ENCODE measurements around the gene PSENEN. TPM values are rescaled to one million over a fixed set of nuclear protein-coding genes. Genes with fewer than 3 reads are reported as not detected.

The PSENEN gene
- polyA plus RNA-seq, 1 donor (not counting 4 experiments of a cell fraction or from before 2014, with no cell fraction given) = 36.2 TPM

GRCh38 chr19:35708391-35708790, 37.1 kb upstream of the PSENEN start:
- no peak for DNase-seq (ENCODE audit: low read depth, low spot score)
- Histone ChIP-seq H3K27me3 (ENCODE audit: control insufficient read depth, extremely low read depth, insufficient read depth, low read length) (no peaks in the 10 kb centered on the region), H4K20me1 (ENCODE audit: control insufficient read depth, extremely low read depth, insufficient read depth, low read length) (no peaks in the 10 kb centered on the region), H3K9me1 (ENCODE audit: control insufficient read depth, extremely low read depth, insufficient read depth, low read length) (no peaks in the 10 kb centered on the region), H3K4me3 (ENCODE audit: control insufficient read depth in 2 of 3, extremely low read depth in 1 of 3, insufficient read depth in 2 of 3, low read depth in 1 of 3, low read length in 3 of 3) (no peak overlapping the region), H3K9me3 (ENCODE audit: control insufficient read depth, low read depth, low read length) (no peaks in the 10 kb centered on the region), H3K36me3 (ENCODE audit: control insufficient read depth in 2 of 2, extremely low read depth in 1 of 2, insufficient read depth in 2 of 2, low read length in 2 of 2) (no peaks in the 10 kb centered on the region), H2AFZ (ENCODE audit: control insufficient read depth, low read length) (no peak overlapping the region), H3K27ac (ENCODE audit: control insufficient read depth, insufficient read depth, low read length) (no peak overlapping the region), H3K9ac (ENCODE audit: control insufficient read depth, extremely low read depth, insufficient read depth, low read length) (no peak overlapping the region), H3K4me2 (ENCODE audit: control insufficient read depth, extremely low read depth, insufficient read depth, low read depth, low read length) (no peak overlapping the region), H3K79me2 (ENCODE audit: control insufficient read depth, insufficient read depth, low read length) (no peaks in the 10 kb centered on the region), H3K4me1 (ENCODE audit: control insufficient read depth, extremely low read depth, insufficient read depth, low read length) (peaks cover 6% of the 10 kb centered on the region)
- dilution Hi-C loops (cut with MboI; ENCODE audit: extremely low pct_ligation_motif_present, low sequenced_read_pairs) = no loop called here
- TF ChIP-seq, protein P1, sequence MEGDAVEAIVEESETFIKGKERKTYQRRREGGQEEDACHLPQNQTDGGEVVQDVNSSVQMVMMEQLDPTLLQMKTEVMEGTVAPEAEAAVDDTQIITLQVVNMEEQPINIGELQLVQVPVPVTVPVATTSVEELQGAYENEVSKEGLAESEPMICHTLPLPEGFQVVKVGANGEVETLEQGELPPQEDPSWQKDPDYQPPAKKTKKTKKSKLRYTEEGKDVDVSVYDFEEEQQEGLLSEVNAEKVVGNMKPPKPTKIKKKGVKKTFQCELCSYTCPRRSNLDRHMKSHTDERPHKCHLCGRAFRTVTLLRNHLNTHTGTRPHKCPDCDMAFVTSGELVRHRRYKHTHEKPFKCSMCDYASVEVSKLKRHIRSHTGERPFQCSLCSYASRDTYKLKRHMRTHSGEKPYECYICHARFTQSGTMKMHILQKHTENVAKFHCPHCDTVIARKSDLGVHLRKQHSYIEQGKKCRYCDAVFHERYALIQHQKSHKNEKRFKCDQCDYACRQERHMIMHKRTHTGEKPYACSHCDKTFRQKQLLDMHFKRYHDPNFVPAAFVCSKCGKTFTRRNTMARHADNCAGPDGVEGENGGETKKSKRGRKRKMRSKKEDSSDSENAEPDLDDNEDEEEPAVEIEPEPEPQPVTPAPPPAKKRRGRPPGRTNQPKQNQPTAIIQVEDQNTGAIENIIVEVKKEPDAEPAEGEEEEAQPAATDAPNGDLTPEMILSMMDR (optimal IDR thresholded peaks at IDR 0.05 in 1 of 3, IDR thresholded peaks at IDR 0.05 in 1 of 3, conservative IDR thresholded peaks at IDR 0.05 in 1 of 3; ENCODE audit: extremely low read depth in 1 of 3, insufficient read depth in 2 of 3, low read length in 3 of 3) = no peak
- TF ChIP-seq EZH2 (IDR thresholded peaks at IDR 0.05; ENCODE audit: low read length) = no peak
- FAIRE-seq = no peak

DNA sequence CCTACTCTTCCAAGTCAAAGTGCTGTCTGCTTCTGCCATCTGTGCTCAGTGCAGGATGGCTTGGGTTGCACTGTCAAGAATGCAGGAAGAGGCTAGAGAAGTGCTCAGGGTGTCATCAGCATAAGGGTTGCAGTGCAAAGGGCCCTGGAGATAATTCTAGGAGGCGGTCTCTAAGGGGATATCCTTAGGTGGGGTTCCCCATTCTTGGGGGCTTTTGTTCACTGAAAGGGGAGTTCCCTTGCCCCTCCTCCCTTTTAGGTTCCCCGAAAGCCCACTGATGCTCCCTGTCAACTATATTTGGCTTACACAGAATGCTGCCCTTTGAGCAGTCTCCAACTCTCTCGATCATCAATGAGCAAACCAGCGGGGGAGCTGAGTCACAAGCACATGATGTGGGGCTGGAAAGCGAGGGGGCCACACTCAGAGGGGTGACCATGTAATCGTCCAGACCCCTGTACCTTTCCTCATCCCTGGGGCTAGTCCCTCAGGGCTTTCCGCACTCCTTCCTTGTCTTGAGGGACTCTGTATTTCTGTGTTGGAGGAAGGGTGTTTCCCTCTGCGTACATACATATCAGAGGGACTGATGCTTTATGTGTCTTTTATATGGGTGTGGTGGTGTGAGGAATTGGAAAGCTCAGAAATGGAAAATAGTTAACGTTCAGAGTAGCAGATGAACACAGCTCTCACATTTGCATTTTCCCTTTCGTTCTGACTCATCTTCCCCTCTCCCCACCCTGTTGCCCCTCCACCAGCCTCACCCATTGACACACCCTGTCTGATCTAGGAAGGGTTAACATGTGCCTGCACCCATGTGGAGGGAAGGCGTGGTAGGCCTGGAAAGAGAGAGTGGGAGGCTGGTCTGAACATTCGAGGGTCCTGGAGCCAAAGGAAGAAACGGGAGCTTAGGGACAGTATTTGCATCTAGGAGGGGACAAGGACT, 34.4 kb upstream of the PSENEN start:
- no peaks in the 10 kb centered on the region for H3K9me3 ChIP-seq (ENCODE audit: control insufficient read depth, low read depth, low read length)
- no peaks in the 10 kb centered on the region for H3K9me1 ChIP-seq (ENCODE audit: control insufficient read depth, extremely low read depth, insufficient read depth, low read length)
- H4K20me1 ChIP-seq (ENCODE audit: control insufficient read depth, extremely low read depth, insufficient read depth, low read length) = no peaks in the 10 kb centered on the region
- FAIRE-seq (no peak), DNase-seq (ENCODE audit: low read depth, low spot score) (no peak)
- TF ChIP-seq EZH2 (IDR thresholded peaks at IDR 0.05; ENCODE audit: low read length) = no peak
- TF ChIP-seq, protein P1 (optimal IDR thresholded peaks at IDR 0.05 in 1 of 3, IDR thresholded peaks at IDR 0.05 in 1 of 3, conservative IDR thresholded peaks at IDR 0.05 in 1 of 3; ENCODE audit: extremely low read depth in 1 of 3, insufficient read depth in 2 of 3, low read length in 3 of 3) = no peak
- no peak overlapping the region for H3K4me2 ChIP-seq (ENCODE audit: control insufficient read depth, extremely low read depth, insufficient read depth, low read depth, low read length)
- dilution Hi-C loops (cut with MboI; ENCODE audit: extremely low pct_ligation_motif_present, low sequenced_read_pairs) = no loop called here
- H2AFZ ChIP-seq (ENCODE audit: control insufficient read depth, low read length) = no peak overlapping the region
- H3K9ac ChIP-seq (ENCODE audit: control insufficient read depth, extremely low read depth, insufficient read depth, low read length) = no peak overlapping the region
- no peaks in the 10 kb centered on the region for H3K79me2 ChIP-seq (ENCODE audit: control insufficient read depth, insufficient read depth, low read length)
- H3K4me1 ChIP-seq (ENCODE audit: control insufficient read depth, extremely low read depth, insufficient read depth, low read length) = peaks cover 12% of the 10 kb centered on the region
- no peaks in the 10 kb centered on the region for H3K36me3 ChIP-seq (ENCODE audit: control insufficient read depth in 2 of 2, extremely low read depth in 1 of 2, insufficient read depth in 2 of 2, low read length in 2 of 2)
- H3K27me3 ChIP-seq (ENCODE audit: control insufficient read depth, extremely low read depth, insufficient read depth, low read length) = no peaks in the 10 kb centered on the region
- no peak overlapping the region for H3K27ac ChIP-seq (ENCODE audit: control insufficient read depth, insufficient read depth, low read length)
- no peak overlapping the region for H3K4me3 ChIP-seq (ENCODE audit: control insufficient read depth in 2 of 3, extremely low read depth in 1 of 3, insufficient read depth in 2 of 3, low read depth in 1 of 3, low read length in 3 of 3)

Data from keratinocyte (primary cell).